Neural progenitor cell (in vitro differentiated cells): ENCODE results near the gene EFNA5. TPM values are rescaled to one million over a fixed set of nuclear protein-coding genes. Genes with fewer than 3 reads are reported as not detected.
A peak's percentile ranks its signal among the peaks of the same experiment; 100 is the strongest.

ENCODE experiments used
- DNase-seq: peaks from one replicate; pipeline ENCODE4 v3.0.0-alpha.2; 2016; ENCODE audit warnings: low spot score
- H2AFZ ChIP-seq: fragments of 200-600 bp; sonication (generic); replicated peaks from 2 replicates; pipeline ENCODE4 v1.6.1; 2016; ENCODE audit warnings: antibody characterized with exemption
- H3F3A ChIP-seq: fragments of 200-600 bp; sonication (generic); 2 replicates; pipeline ENCODE4 v1.6.1; 2016; ENCODE audit warnings: antibody characterized with exemption, low read depth
- H3K27ac ChIP-seq: fragments of 200-600 bp; sonication (generic); 2 replicates; pipeline ENCODE4 v1.5.1; 2016; ENCODE audit warnings: mild to moderate bottlenecking
- H3K27me3 ChIP-seq: fragments of 200-600 bp; sonication (generic); 2 replicates; pipeline ENCODE4 v1.6.1; 2016; ENCODE audit warnings: mild to moderate bottlenecking, moderate library complexity
- H3K36me3 ChIP-seq: fragments of 200-600 bp; sonication (generic); 2 replicates; pipeline ENCODE4 v1.5.1; 2016
- H3K4me1 ChIP-seq: fragments of 200-600 bp; sonication (generic); 2 replicates; pipeline ENCODE4 v1.6.1; 2016; ENCODE audit warnings: mixed run types
- H3K4me2 ChIP-seq: fragments of 200-600 bp; sonication (generic); 2 replicates; pipeline ENCODE4 v1.6.1; 2016
- H3K4me3 ChIP-seq: fragments of 200-600 bp; sonication (generic); 2 replicates; pipeline ENCODE4 v1.5.1; 2016
- H3K79me2 ChIP-seq: fragments of 200-600 bp; sonication (generic); 2 replicates; pipeline ENCODE4 v1.6.1; 2016; ENCODE audit warnings: low read depth
- H3K9ac ChIP-seq: fragments of 200-600 bp; sonication (generic); 2 replicates; pipeline ENCODE4 v1.6.1; 2016
- H3K9me3 ChIP-seq: fragments of 200-600 bp; sonication (generic); 2 replicates; pipeline ENCODE4 v1.5.1; 2016; ENCODE audit warnings: low read depth
- H4K20me1 ChIP-seq: fragments of 200-600 bp; sonication (generic); 2 replicates; pipeline ENCODE4 v1.6.1; 2016; ENCODE audit warnings: low read depth
- H3K27ac Mint-ChIP-seq: 3 replicates; pipeline ENCODE4 v1.8.0; 2021; ENCODE audit warnings: mixed read lengths
- H3K27me3 Mint-ChIP-seq: 2 replicates; pipeline ENCODE4 v1.8.0; 2022; ENCODE audit warnings: low read depth, mild to moderate bottlenecking, inconsistent platforms, moderate library complexity, mixed read lengths; ENCODE audit not compliant: insufficient read depth
- H3K36me3 Mint-ChIP-seq: 3 replicates; pipeline ENCODE4 v1.8.0; 2021; ENCODE audit warnings: mixed read lengths
- H3K4me1 Mint-ChIP-seq: 3 replicates; pipeline ENCODE4 v1.8.0; 2021; ENCODE audit warnings: mixed read lengths
- H3K4me3 Mint-ChIP-seq: 3 replicates; pipeline ENCODE4 v1.8.0; 2021; ENCODE audit warnings: mild to moderate bottlenecking, moderate library complexity, mixed read lengths
- H3K9me3 Mint-ChIP-seq: 3 replicates; pipeline ENCODE4 v1.8.0; 2020; ENCODE audit warnings: mixed read lengths
- CTCF ChIP-seq: fragments of 200-600 bp; sonication (generic); IDR thresholded peaks from 2 replicates; pipeline ENCODE4 v1.5.1; 2017; ENCODE audit warnings: antibody characterized with exemption, mild to moderate bottlenecking
- EZH2 ChIP-seq: fragments of 200-600 bp; sonication (generic); IDR thresholded peaks from 2 replicates; pipeline ENCODE4 v1.6.1; 2017; ENCODE audit warnings: antibody characterized with exemption, mild to moderate bottlenecking, moderate library complexity
- EZH2phosphoT487 ChIP-seq: fragments of 200-600 bp; sonication (generic); IDR thresholded peaks from 2 replicates; pipeline ENCODE4 v1.6.1; 2017; ENCODE audit warnings: antibody characterized with exemption
- total RNA-seq: library from RNA; depleted of rRNA; stranded (reverse); fragments of >200 nt; gene quantifications from 2 replicates; pipeline ENCODE4 v1.2.3, GENCODE V29; 2015; ENCODE audit warnings: low replicate concordance

EFNA5 gene
- total RNA-seq, 1 donor from 2014 or later, result 105 TPM

GRCh38 chr5:107661038-107661649, 9.6 kb downstream of the EFNA5 start:
- peak overlapping the region; percentile 39 for H3K4me3 ChIP-seq

GRCh38 chr5:107658528-107658927, 12.2 kb downstream of the EFNA5 start:
- H3K9me3 ChIP-seq, result no peaks in the 10 kb centered on the region
- no peak overlapping the region for H2AFZ ChIP-seq
- Mint-ChIP-seq H3K36me3 (peaks cover 6% of the 10 kb centered on the region), H3K4me1 (peaks cover 79% of the 10 kb centered on the region), H3K4me3 (no peak overlapping the region), H3K27me3 (no peaks in the 10 kb centered on the region), H3K9me3 (no peaks in the 10 kb centered on the region), H3K27ac (no peak overlapping the region)
- no peak overlapping the region for H3K9ac ChIP-seq
- H4K20me1 ChIP-seq, result peaks cover 100% of the 10 kb centered on the region
- H3K27me3 ChIP-seq, result no peaks in the 10 kb centered on the region
- DNase-seq, result no peak
- H3K36me3 ChIP-seq, result no peaks in the 10 kb centered on the region
- H3K4me1 ChIP-seq, result peaks cover 99% of the 10 kb centered on the region
- H3K79me2 ChIP-seq, result peaks cover 100% of the 10 kb centered on the region
- H3K4me2 ChIP-seq, result peak overlapping the region; percentile 56
- H3K4me3 ChIP-seq, result no peak overlapping the region
- TF ChIP-seq EZH2, result no peak
- no peak for TF ChIP-seq EZH2phosphoT487
- no peak for TF ChIP-seq CTCF
- H3K27ac ChIP-seq, result no peak overlapping the region
- peaks cover 57% of the 10 kb centered on the region for H3F3A ChIP-seq

More at GRCh38 chr5:107661038-107661649, 9.6 kb downstream of the EFNA5 start:
- Mint-ChIP-seq H3K27ac (no peak overlapping the region), H3K36me3 (peaks cover 6% of the 10 kb centered on the region), H3K9me3 (no peaks in the 10 kb centered on the region), H3K4me3 (peak overlapping the region; percentile 73), H3K4me1 (peaks cover 76% of the 10 kb centered on the region), H3K27me3 (no peaks in the 10 kb centered on the region)
- DNase-seq, result peak; percentile 89
- peaks cover 98% of the 10 kb centered on the region for H3K4me1 ChIP-seq
- H3K9me3 ChIP-seq, result no peaks in the 10 kb centered on the region
- peak overlapping the region; percentile 93 for H3K27ac ChIP-seq
- H3K36me3 ChIP-seq, result no peaks in the 10 kb centered on the region
- H3F3A ChIP-seq, result peaks cover 48% of the 10 kb centered on the region
- H3K4me2 ChIP-seq, result peak overlapping the region; percentile 97
- no peak overlapping the region for H2AFZ ChIP-seq
- H3K9ac ChIP-seq, result no peak overlapping the region
- no peaks in the 10 kb centered on the region for H3K27me3 ChIP-seq
- H3K79me2 ChIP-seq, result peaks cover 100% of the 10 kb centered on the region
- TF ChIP-seq EZH2phosphoT487 (no peak), CTCF (no peak), EZH2 (no peak)
- H4K20me1 ChIP-seq, result peaks cover 100% of the 10 kb centered on the region

- H2AFZ ChIP-seq, result no peak overlapping the region
Measured at GRCh38 chr5:107655831-107656230, 14.9 kb downstream of the EFNA5 start.

More at GRCh38 chr5:107655831-107656230, 14.9 kb downstream of the EFNA5 start:
- TF ChIP-seq EZH2phosphoT487 (no peak), CTCF (no peak), EZH2 (no peak)
- Histone ChIP-seq H3K4me3 (peak overlapping the region; percentile 20), H3K36me3 (no peaks in the 10 kb centered on the region), H3K9ac (peak overlapping the region; percentile 36), H3K4me1 (peaks cover 100% of the 10 kb centered on the region), H3K9me3 (no peaks in the 10 kb centered on the region), H3K27me3 (no peaks in the 10 kb centered on the region), H3F3A (peaks cover 62% of the 10 kb centered on the region), H3K4me2 (peak overlapping the region; percentile 74), H3K79me2 (peaks cover 100% of the 10 kb centered on the region), H3K27ac (peak overlapping the region; percentile 83), H4K20me1 (peaks cover 100% of the 10 kb centered on the region)
- Mint-ChIP-seq H3K9me3 (no peaks in the 10 kb centered on the region), H3K4me1 (peaks cover 79% of the 10 kb centered on the region), H3K4me3 (peak overlapping the region; percentile 14), H3K27me3 (peaks cover 5% of the 10 kb centered on the region), H3K36me3 (peaks cover 4% of the 10 kb centered on the region), H3K27ac (peak overlapping the region; percentile 16)
- peak; percentile 48 for DNase-seq
